H9 (cell line): Measurements from ENCODE around the gene NOP53. TPM values are rescaled to one million over a fixed set of nuclear protein-coding genes. Genes with fewer than 3 reads are reported as not detected.

Experiments used
- DNase-seq: peaks from one replicate; pipeline ENCODE4 v3.0.0-alpha.2; 2017
- H2AFZ ChIP-seq: one replicate; pipeline ENCODE4 v1.6.1; 2013; ENCODE audit warnings: mild to moderate bottlenecking, low read length, control low read depth, moderate library complexity
- H2AK5ac ChIP-seq: 2 replicates; pipeline ENCODE4 v1.6.1; 2013; ENCODE audit warnings: low read length, control low read depth, mixed read lengths; ENCODE audit not compliant: insufficient read length
- H2BK120ac ChIP-seq: one replicate; pipeline ENCODE4 v1.6.1; 2013; ENCODE audit warnings: low read depth, mild to moderate bottlenecking, low read length, control low read depth, inconsistent platforms; ENCODE audit not compliant: poor library complexity, severe bottlenecking
- H2BK12ac ChIP-seq: 2 replicates; pipeline ENCODE4 v1.6.1; 2013; ENCODE audit warnings: low read length, control low read depth, mixed read lengths, low read depth; ENCODE audit not compliant: insufficient read length
- H2BK15ac ChIP-seq: 2 replicates; pipeline ENCODE4 v1.6.1; 2013; ENCODE audit warnings: low read depth, low read length, control low read depth
- H2BK20ac ChIP-seq: one replicate; pipeline ENCODE4 v1.6.1; 2013; ENCODE audit warnings: low read depth, mild to moderate bottlenecking, low read length, control low read depth, inconsistent platforms; ENCODE audit not compliant: poor library complexity, severe bottlenecking
- H2BK5ac ChIP-seq: 2 replicates; pipeline ENCODE4 v1.6.1; 2013; ENCODE audit warnings: low read length, control low read depth, mixed read lengths; ENCODE audit not compliant: insufficient read length
- H3K14ac ChIP-seq: 2 replicates; pipeline ENCODE4 v1.6.1; 2013; ENCODE audit warnings: low read length, control low read depth; ENCODE audit not compliant: insufficient read depth
- H3K18ac ChIP-seq: 2 replicates; pipeline ENCODE4 v1.6.1; 2013; ENCODE audit warnings: low read depth, mild to moderate bottlenecking, mixed read lengths, low read length, control low read depth; ENCODE audit not compliant: insufficient read length
- H3K23ac ChIP-seq: 2 replicates; pipeline ENCODE4 v1.6.1; 2013; ENCODE audit warnings: low read length, control low read depth, mixed read lengths, low read depth; ENCODE audit not compliant: insufficient read length
- H3K23me2 ChIP-seq: 2 replicates; pipeline ENCODE4 v1.6.1; 2013; ENCODE audit warnings: low read depth, mild to moderate bottlenecking, mixed read lengths, low read length, control low read depth; ENCODE audit not compliant: insufficient read length, poor library complexity, severe bottlenecking
- H3K27ac ChIP-seq: 2 replicates; pipeline ENCODE4 v1.5.1; 2013; ENCODE audit warnings: low read length, control low read depth, mixed read lengths, low read depth; ENCODE audit not compliant: insufficient read length
- H3K27me3 ChIP-seq: 2 replicates; pipeline ENCODE4 v1.6.1; 2013; ENCODE audit warnings: low read length, control low read depth, inconsistent platforms; ENCODE audit not compliant: insufficient read depth
- H3K4ac ChIP-seq: 2 replicates; pipeline ENCODE4 v1.6.1; 2013; ENCODE audit warnings: low read depth, mild to moderate bottlenecking, control low read depth, inconsistent platforms, low read length, moderate library complexity
- H3K4me1 ChIP-seq: 2 replicates; pipeline ENCODE4 v1.6.1; 2013; ENCODE audit warnings: low read length, control low read depth, inconsistent platforms; ENCODE audit not compliant: insufficient read depth
- H3K4me2 ChIP-seq: 2 replicates; pipeline ENCODE4 v1.6.1; 2013; ENCODE audit warnings: low read length, control low read depth, mixed read lengths; ENCODE audit not compliant: insufficient read length, insufficient read depth
- H3K56ac ChIP-seq: 2 replicates; pipeline ENCODE4 v1.6.1; 2013; ENCODE audit warnings: low read depth, mild to moderate bottlenecking, mixed read lengths, low read length, control low read depth; ENCODE audit not compliant: insufficient read length
- H3K79me1 ChIP-seq: 2 replicates; pipeline ENCODE4 v1.6.1; 2013; ENCODE audit warnings: low read depth, mild to moderate bottlenecking, moderate library complexity, low read length, control low read depth, inconsistent platforms; ENCODE audit not compliant: insufficient read depth, poor library complexity, severe bottlenecking
- H3K79me2 ChIP-seq: 2 replicates; pipeline ENCODE4 v1.6.1; 2013; ENCODE audit warnings: low read length, control low read depth, inconsistent platforms; ENCODE audit not compliant: insufficient read depth
- H3K9ac ChIP-seq: 2 replicates; pipeline ENCODE4 v1.6.1; 2013; ENCODE audit warnings: low read length, control low read depth, mixed read lengths; ENCODE audit not compliant: insufficient read length; ENCODE audit errors: extremely low read depth
- H3K9me3 ChIP-seq: one replicate; pipeline ENCODE4 v1.6.1; 2013; ENCODE audit warnings: low read depth, low read length, inconsistent platforms; ENCODE audit not compliant: control insufficient read depth
- H3T11ph ChIP-seq: one replicate; pipeline ENCODE4 v1.6.1; 2013; ENCODE audit warnings: mild to moderate bottlenecking, low read length, control low read depth, inconsistent platforms
- H4K20me1 ChIP-seq: one replicate; pipeline ENCODE4 v1.6.1; 2013; ENCODE audit not compliant: control insufficient read depth, insufficient read length, insufficient read depth
- H4K5ac ChIP-seq: 2 replicates; pipeline ENCODE4 v1.6.1; 2013; ENCODE audit warnings: low read depth, mild to moderate bottlenecking, mixed read lengths, low read length, control low read depth; ENCODE audit not compliant: insufficient read length
- H4K8ac ChIP-seq: replicated peaks from 2 replicates; pipeline ENCODE4 v1.6.1; 2013; ENCODE audit warnings: low read length, control low read depth, mixed read lengths, low read depth; ENCODE audit not compliant: insufficient read length
- H4K91ac ChIP-seq: 2 replicates; pipeline ENCODE4 v1.6.1; 2013; ENCODE audit warnings: low read depth, mild to moderate bottlenecking, moderate library complexity, mixed read lengths, low read length, control low read depth; ENCODE audit not compliant: insufficient read length
- H3K27ac Mint-ChIP-seq, 3 experiments: 2 replicates in 2 of 3; 3 replicates in 1 of 3; pipeline ENCODE4 v1.8.0; 2020 to 2021; ENCODE audit warnings: mixed read lengths in 3 of 3, mild to moderate bottlenecking in 1 of 3, moderate library complexity in 1 of 3
- H3K27me3 Mint-ChIP-seq: 2 replicates; pipeline ENCODE4 v1.8.0; 2021; ENCODE audit warnings: low read depth, mild to moderate bottlenecking, moderate library complexity, mixed read lengths
- H3K36me3 Mint-ChIP-seq, 3 experiments: 2 replicates in 2 of 3; 3 replicates in 1 of 3; pipeline ENCODE4 v1.8.0; 2020 to 2021; ENCODE audit warnings: low read depth in 3 of 3, mixed read lengths in 3 of 3; ENCODE audit not compliant: insufficient read depth in 1 of 3
- H3K4me1 Mint-ChIP-seq, 2 experiments: 2 replicates each; pipeline ENCODE4 v1.8.0; 2020; ENCODE audit warnings: mixed read lengths in 2 of 2
- H3K4me3 Mint-ChIP-seq, 2 experiments: 2 replicates in 1 of 2; 3 replicates in 1 of 2; pipeline ENCODE4 v1.8.0; 2020 to 2021; ENCODE audit warnings: mild to moderate bottlenecking in 2 of 2, mixed read lengths in 2 of 2, moderate library complexity in 1 of 2
- H3K9me3 Mint-ChIP-seq, 2 experiments: 2 replicates in 1 of 2; 3 replicates in 1 of 2; pipeline ENCODE4 v1.8.0; 2020; ENCODE audit warnings: mild to moderate bottlenecking in 2 of 2, mixed read lengths in 2 of 2, moderate library complexity in 1 of 2
- CTCF ChIP-seq: fragments of 200-600 bp; sonication (generic); conservative IDR thresholded peaks from 3 replicates; pipeline ENCODE4 v1.8.0; 2021; ENCODE audit warnings: antibody characterized with exemption, mild to moderate bottlenecking
- WGBS: extraction: QIAGEN DNeasy Blood & Tissue Kit; methylation state at CpG from one replicate; pipeline ENCODE4 v1.1.7; 2013; ENCODE audit warnings: missing lambda C conversion rate, low lambda C conversion rate, mixed read lengths; ENCODE audit not compliant: insufficient read length; ENCODE audit errors: extremely low coverage; 5-methylcytosine and 5-hydroxymethylcytosine counted together
- total RNA-seq: library from RNA; stranded (reverse); gene quantifications from 2 replicates; pipeline ENCODE4 v1.2.1, GENCODE V29; 2021

The NOP53 gene
- total RNA-seq, 1 experiment from 2014 or later, result 325 TPM

GRCh38 chr19:47698631-47699359 lies 46.6 kb upstream of the NOP53 start:
- no peak for TF ChIP-seq CTCF
- Histone ChIP-seq H4K91ac (no peak overlapping the region), H3K9ac (no peak overlapping the region), H3K23me2 (no peaks in the 10 kb centered on the region), H2BK12ac (no peak overlapping the region), H3K14ac (no peak overlapping the region), H3K79me2 (no peaks in the 10 kb centered on the region), H4K5ac (no peak overlapping the region), H3K4ac (no peak overlapping the region), H3K27me3 (no peaks in the 10 kb centered on the region), H3T11ph (no peak overlapping the region), H4K20me1 (no peaks in the 10 kb centered on the region), H2BK120ac (no peak overlapping the region), H2AFZ (no peak overlapping the region), H3K23ac (no peak overlapping the region), H2BK5ac (no peak overlapping the region), H2BK15ac (no peak overlapping the region), H3K18ac (no peak overlapping the region), H3K27ac (no peak overlapping the region), H2BK20ac (no peak overlapping the region), H3K4me1 (no peaks in the 10 kb centered on the region), H3K79me1 (no peaks in the 10 kb centered on the region), H2AK5ac (no peak overlapping the region), H3K56ac (no peak overlapping the region), H4K8ac (no peak overlapping the region), H3K9me3 (no peaks in the 10 kb centered on the region), H3K4me2 (no peak overlapping the region)
- Mint-ChIP-seq H3K27me3 (no peaks in the 10 kb centered on the region), H3K36me3 (peaks cover 11 to 44% (median 34%) of the 10 kb centered on the region in 3 experiments; a peak in 6 of 7 replicates), H3K9me3 (no peaks in the 10 kb centered on the region; a peak in 1 of 5 replicates), H3K4me1 (peaks cover 2 to 13% of the 10 kb centered on the region in 2 experiments; a peak in 3 of 4 replicates), H3K4me3 (no peak overlapping the region), H3K27ac (no peak overlapping the region; a peak in 2 of 7 replicates)
- WGBS, result no CpG with 5 or more reads among the region's 46 CpGs
- DNase-seq, result no peak
